Suprapubic skin (tissue), 4 donors: ENCODE measurements around the gene UGCG. TPM values are rescaled to one million over a fixed set of nuclear protein-coding genes. Genes with fewer than 3 reads are reported as not detected.

ENCODE experiments used
- DNase-seq, 2 donors: peaks; one replicate each; pipeline ENCODE4 v3.0.0-alpha.2; 2019; ENCODE audit warnings: low spot score in 2 of 2
- H3K27ac ChIP-seq: fragments of 200-600 bp; sonication (generic); one replicate; pipeline ENCODE4 v1.5.1; 2019
- H3K27me3 ChIP-seq: fragments of 200-600 bp; sonication (generic); one replicate; pipeline ENCODE4 v1.5.1; 2019
- H3K36me3 ChIP-seq: fragments of 200-600 bp; sonication (generic); one replicate; pipeline ENCODE4 v1.5.1; 2019
- H3K4me1 ChIP-seq: fragments of 200-600 bp; sonication (generic); one replicate; pipeline ENCODE4 v1.5.1; 2019
- H3K4me3 ChIP-seq: fragments of 200-600 bp; sonication (generic); one replicate; pipeline ENCODE4 v1.5.1; 2019; ENCODE audit warnings: mild to moderate bottlenecking
- H3K9me3 ChIP-seq: fragments of 200-600 bp; sonication (generic); one replicate; pipeline ENCODE4 v1.5.1; 2019
- EP300 ChIP-seq: sonication (generic); formaldehyde crosslinking; IDR thresholded peaks from one replicate; pipeline ENCODE4 v1.6.1; 2017; ENCODE audit warnings: antibody characterized with exemption
- POLR2A ChIP-seq, 2 donors: fragments of 450-650 bp; IDR thresholded peaks; one replicate each; pipeline ENCODE4 v1.6.1; 2017; ENCODE audit warnings: antibody characterized with exemption in 2 of 2, mild to moderate bottlenecking in 2 of 2, moderate library complexity in 2 of 2
- POLR2AphosphoS5 ChIP-seq, 3 donors: sonication (generic); formaldehyde crosslinking; IDR thresholded peaks; one replicate each; pipeline ENCODE4 v1.6.1; 2017; ENCODE audit warnings: antibody characterized with exemption in 3 of 3
- WGBS: methylation state at CpG from one replicate; pipeline ENCODE4 v1.1.5; 2018; 5-methylcytosine and 5-hydroxymethylcytosine counted together
- total RNA-seq, 4 donors: library from RNA; depleted of rRNA; stranded (reverse); fragments of >200 nt; gene quantifications; one replicate each; pipeline ENCODE4 v1.1.0, GENCODE V29; 2016
- TF ChIP-seq, protein P1 (sequence below), 2 donors: fragments of 200-600 bp in 1 of 2; fragments of 450-650 bp in 1 of 2; sonication (generic) in 1 of 2; IDR thresholded peaks; one replicate each; pipeline ENCODE4 v1.5.1; 2016 to 2019; ENCODE audit warnings: antibody characterized with exemption in 2 of 2, mild to moderate bottlenecking in 1 of 2, moderate library complexity in 1 of 2

UGCG gene
- total RNA-seq, 4 donors from 2014 or later = 50.0 to 134 (median 99.8) TPM

DNA sequence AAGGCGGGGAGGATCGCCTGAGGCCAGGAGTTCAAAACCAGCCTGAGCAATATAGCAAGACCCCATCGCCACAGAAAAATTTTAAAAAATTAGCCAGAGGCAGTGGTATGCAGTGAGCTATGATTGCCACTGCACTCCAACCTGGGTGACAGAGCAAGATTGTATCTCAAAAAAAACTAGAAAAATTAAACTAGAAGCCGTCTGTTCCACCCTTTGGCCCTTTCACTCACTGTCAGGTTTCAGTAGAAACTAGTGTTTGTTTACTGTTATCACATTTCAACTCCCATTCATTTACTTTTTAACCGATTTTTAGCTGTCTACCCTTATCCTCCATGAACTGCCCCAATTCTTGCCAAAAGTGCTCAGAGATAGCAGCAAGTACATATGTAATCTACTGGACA is 8.3 kb downstream of the UGCG start:
- no peak overlapping the region for H3K27ac ChIP-seq
- TF ChIP-seq EP300 (no peak), POLR2AphosphoS5 (IDR thresholded peaks at IDR 0.05) (no peak), POLR2A (IDR thresholded peaks at IDR 0.05) (no peak)
- TF ChIP-seq, protein P1, sequence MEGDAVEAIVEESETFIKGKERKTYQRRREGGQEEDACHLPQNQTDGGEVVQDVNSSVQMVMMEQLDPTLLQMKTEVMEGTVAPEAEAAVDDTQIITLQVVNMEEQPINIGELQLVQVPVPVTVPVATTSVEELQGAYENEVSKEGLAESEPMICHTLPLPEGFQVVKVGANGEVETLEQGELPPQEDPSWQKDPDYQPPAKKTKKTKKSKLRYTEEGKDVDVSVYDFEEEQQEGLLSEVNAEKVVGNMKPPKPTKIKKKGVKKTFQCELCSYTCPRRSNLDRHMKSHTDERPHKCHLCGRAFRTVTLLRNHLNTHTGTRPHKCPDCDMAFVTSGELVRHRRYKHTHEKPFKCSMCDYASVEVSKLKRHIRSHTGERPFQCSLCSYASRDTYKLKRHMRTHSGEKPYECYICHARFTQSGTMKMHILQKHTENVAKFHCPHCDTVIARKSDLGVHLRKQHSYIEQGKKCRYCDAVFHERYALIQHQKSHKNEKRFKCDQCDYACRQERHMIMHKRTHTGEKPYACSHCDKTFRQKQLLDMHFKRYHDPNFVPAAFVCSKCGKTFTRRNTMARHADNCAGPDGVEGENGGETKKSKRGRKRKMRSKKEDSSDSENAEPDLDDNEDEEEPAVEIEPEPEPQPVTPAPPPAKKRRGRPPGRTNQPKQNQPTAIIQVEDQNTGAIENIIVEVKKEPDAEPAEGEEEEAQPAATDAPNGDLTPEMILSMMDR (IDR thresholded peaks at IDR 0.05) = no peak
- 81% methylated on average over 5 of the region's 5 CpGs for WGBS
- H3K9me3 ChIP-seq = no peaks in the 10 kb centered on the region
- H3K4me1 ChIP-seq = peaks cover 56% of the 10 kb centered on the region
- no peaks in the 10 kb centered on the region for H3K36me3 ChIP-seq
- H3K27me3 ChIP-seq = no peaks in the 10 kb centered on the region
- DNase-seq = no peak
- no peak overlapping the region for H3K4me3 ChIP-seq

DNA sequence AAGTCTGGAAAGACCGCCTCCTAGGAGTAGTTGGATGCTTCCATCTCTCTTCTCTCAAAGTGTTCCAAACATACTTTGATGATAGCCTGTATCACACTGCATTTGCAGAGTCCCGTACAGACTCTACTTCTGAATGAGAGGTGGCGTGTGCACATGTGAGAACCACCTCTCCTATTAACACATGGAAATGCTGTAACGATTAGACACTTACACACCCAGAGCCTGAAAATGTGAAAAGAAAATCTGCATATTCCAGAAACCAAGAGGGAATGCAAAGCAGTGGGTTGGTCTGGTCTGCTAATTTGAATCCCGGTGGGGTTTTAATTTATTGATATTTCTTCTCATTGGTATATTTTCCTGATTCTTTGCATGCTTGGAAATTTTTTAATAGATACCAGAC is 10.5 kb downstream of the UGCG start:
- no peak overlapping the region for H3K4me3 ChIP-seq
- TF ChIP-seq POLR2A (IDR thresholded peaks at IDR 0.05) (no peak), POLR2AphosphoS5 (IDR thresholded peaks at IDR 0.05) (no peak), EP300 (no peak)
- TF ChIP-seq, protein P1 (IDR thresholded peaks at IDR 0.05) = no peak
- DNase-seq = no peak
- H3K27me3 ChIP-seq = no peaks in the 10 kb centered on the region
- no peaks in the 10 kb centered on the region for H3K9me3 ChIP-seq
- no peak overlapping the region for H3K27ac ChIP-seq
- peaks cover 44% of the 10 kb centered on the region for H3K4me1 ChIP-seq
- 91% methylated on average over 5 of the region's 5 CpGs for WGBS
- no peaks in the 10 kb centered on the region for H3K36me3 ChIP-seq

DNA sequence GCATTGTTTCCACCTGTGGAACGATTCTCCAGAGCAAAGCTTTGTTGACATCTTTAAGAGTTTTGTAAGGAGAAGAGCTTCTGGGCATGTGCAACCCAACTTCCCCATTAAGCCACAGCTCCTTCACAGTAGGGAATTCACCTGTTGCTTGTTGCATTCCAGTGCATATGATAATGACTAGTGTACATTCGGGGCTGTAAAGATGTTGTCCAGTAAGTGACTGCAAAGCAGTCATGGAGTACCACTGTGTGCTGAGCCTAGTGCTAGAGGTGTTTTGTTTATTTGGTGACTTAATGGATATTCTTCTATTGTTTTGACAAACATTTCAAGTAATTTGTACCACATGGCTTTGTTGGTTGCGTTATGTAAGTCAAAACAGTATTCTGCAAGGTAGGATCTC is 12.8 kb downstream of the UGCG start:
- no peak for DNase-seq

DNA sequence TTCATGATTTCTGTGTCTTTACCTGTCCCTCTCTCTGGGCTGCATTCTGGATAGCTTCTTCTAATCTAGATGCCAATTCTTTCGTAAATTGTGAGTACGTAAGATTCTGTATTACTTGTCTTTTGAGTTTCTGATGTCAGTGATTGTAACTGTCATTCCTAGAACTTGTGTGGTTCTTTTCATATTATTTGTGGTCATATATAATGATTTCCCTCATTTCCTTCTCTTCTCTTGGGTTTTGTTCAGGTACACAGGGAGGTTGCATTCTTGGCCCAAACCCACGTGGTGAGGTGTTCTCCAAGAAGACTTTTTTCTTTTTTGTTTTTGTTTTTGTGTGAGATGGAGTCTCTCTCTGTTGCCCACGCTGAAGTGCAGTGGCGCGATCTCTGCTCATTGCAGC is 13.8 kb downstream of the UGCG start:
- TF ChIP-seq POLR2A (IDR thresholded peaks at IDR 0.05) (no peak), POLR2AphosphoS5 (IDR thresholded peaks at IDR 0.05) (no peak), EP300 (no peak)
- TF ChIP-seq, protein P1 (IDR thresholded peaks at IDR 0.05) = no peak

More for the DNA sequence above, 12.8 kb downstream of the UGCG start:
- no peaks in the 10 kb centered on the region for H3K36me3 ChIP-seq
- H3K9me3 ChIP-seq = no peaks in the 10 kb centered on the region
- H3K4me3 ChIP-seq = no peak overlapping the region
- TF ChIP-seq EP300 = no peak
- no peaks in the 10 kb centered on the region for H3K27me3 ChIP-seq
- no peak overlapping the region for H3K27ac ChIP-seq
- peaks cover 42% of the 10 kb centered on the region for H3K4me1 ChIP-seq
- 65% methylated on average over 3 of the region's 3 CpGs for WGBS

DNA sequence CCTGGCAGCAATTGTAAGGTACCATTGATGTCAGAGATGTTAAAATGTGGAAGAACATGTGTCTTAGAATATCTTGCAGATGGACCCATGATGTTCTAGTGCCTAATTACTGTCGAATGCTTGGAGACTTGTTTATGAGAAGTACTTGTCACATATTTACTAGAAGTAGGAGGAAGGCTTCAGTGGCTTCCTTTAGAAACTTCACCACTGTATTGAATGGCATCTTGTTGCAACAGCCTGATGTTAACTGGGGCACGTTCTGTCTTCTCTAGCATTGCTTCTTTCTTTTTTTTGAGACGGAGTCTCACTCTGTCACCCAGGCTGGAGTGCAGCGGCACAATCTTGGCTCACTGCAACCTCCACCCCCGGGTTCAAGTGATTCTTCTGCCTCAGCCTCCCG is 16.5 kb downstream of the UGCG start:
- H3K27ac ChIP-seq = no peak overlapping the region
- no peaks in the 10 kb centered on the region for H3K36me3 ChIP-seq
- no peak for TF ChIP-seq POLR2A (IDR thresholded peaks at IDR 0.05)
- no peak for TF ChIP-seq EP300
- TF ChIP-seq POLR2AphosphoS5 (IDR thresholded peaks at IDR 0.05) = no peak
- TF ChIP-seq, protein P1 (IDR thresholded peaks at IDR 0.05) = no peak
- no peak overlapping the region for H3K4me3 ChIP-seq
- no peaks in the 10 kb centered on the region for H3K27me3 ChIP-seq
- 93% methylated on average over 6 of the region's 6 CpGs for WGBS
- DNase-seq = no peak
- no peaks in the 10 kb centered on the region for H3K9me3 ChIP-seq
- H3K4me1 ChIP-seq = peaks cover 51% of the 10 kb centered on the region

More for the DNA sequence above, 13.8 kb downstream of the UGCG start:
- DNase-seq = no peak
- no peaks in the 10 kb centered on the region for H3K9me3 ChIP-seq
- H3K36me3 ChIP-seq = no peaks in the 10 kb centered on the region
- peaks cover 52% of the 10 kb centered on the region for H3K4me1 ChIP-seq
- 64% methylated on average over 6 of the region's 6 CpGs for WGBS
- H3K27me3 ChIP-seq = no peaks in the 10 kb centered on the region
- H3K4me3 ChIP-seq = no peak overlapping the region
- no peak overlapping the region for H3K27ac ChIP-seq
